ENCODE results near the gene TXK.

DNA sequence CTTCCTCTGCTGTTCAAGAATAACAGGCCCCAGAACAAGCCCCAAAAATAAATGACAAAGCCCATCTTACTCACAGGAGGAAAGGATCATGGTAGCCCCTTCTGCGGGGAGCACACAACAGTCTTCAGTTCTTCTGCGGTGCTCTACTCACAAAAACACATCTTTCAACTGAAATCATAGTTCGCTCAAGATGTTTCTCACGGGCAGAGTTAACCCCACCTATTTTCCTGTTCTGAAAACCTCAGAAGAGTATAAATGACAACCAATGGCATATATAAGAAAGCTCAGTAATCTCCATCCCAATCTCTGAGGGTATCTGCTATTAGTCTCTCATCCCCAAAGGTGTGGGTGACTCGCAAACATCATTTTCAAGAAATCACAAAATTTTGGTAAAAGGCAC is at the start of gene TXK:
- TF ChIP-seq, protein P1, sequence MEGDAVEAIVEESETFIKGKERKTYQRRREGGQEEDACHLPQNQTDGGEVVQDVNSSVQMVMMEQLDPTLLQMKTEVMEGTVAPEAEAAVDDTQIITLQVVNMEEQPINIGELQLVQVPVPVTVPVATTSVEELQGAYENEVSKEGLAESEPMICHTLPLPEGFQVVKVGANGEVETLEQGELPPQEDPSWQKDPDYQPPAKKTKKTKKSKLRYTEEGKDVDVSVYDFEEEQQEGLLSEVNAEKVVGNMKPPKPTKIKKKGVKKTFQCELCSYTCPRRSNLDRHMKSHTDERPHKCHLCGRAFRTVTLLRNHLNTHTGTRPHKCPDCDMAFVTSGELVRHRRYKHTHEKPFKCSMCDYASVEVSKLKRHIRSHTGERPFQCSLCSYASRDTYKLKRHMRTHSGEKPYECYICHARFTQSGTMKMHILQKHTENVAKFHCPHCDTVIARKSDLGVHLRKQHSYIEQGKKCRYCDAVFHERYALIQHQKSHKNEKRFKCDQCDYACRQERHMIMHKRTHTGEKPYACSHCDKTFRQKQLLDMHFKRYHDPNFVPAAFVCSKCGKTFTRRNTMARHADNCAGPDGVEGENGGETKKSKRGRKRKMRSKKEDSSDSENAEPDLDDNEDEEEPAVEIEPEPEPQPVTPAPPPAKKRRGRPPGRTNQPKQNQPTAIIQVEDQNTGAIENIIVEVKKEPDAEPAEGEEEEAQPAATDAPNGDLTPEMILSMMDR (IDR thresholded peaks at IDR 0.05): no peak
- TF ChIP-seq POLR2A (IDR thresholded peaks at IDR 0.05): no peak
- no peak for TF ChIP-seq POLR2AphosphoS5 (IDR thresholded peaks at IDR 0.05)

Data from suprapubic skin (tissue), 4 donors.